GM21825 (cell line): ENCODE data around the gene RBP3.

ENCODE experiments used
- ATAC-seq: cut with Tn5 transposase; IDR thresholded peaks from one replicate; pipeline ENCODE4 v1.9.1; 2021; ENCODE audit warnings: mild to moderate bottlenecking, moderate library complexity; ENCODE audit not compliant: unreplicated experiment

The RBP3 gene

DNA sequence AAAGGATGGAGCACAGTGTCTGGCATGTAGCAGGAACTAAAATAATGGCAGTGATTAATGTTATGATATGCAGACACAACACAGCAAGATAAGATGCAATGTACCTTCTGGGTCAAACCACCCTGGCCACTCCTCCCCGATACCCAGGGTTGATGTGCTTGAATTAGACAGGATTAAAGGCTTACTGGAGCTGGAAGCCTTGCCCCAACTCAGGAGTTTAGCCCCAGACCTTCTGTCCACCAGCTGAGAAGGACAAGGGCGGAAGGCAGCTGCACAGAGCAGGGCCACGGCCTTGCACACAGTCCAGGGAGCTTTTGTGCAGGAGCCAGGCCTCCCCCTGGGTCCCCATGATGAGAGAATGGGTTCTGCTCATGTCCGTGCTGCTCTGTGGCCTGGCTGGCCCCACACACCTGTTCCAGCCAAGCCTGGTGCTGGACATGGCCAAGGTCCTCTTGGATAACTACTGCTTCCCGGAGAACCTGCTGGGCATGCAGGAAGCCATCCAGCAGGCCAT lies at the start of gene RBP3:
Gene RBP3 (plus strand): TSS at position 226 of the 514 bp plus-strand sequence. CDS start 122 bp downstream, at position 348.
- ATAC-seq = no peak

DNA sequence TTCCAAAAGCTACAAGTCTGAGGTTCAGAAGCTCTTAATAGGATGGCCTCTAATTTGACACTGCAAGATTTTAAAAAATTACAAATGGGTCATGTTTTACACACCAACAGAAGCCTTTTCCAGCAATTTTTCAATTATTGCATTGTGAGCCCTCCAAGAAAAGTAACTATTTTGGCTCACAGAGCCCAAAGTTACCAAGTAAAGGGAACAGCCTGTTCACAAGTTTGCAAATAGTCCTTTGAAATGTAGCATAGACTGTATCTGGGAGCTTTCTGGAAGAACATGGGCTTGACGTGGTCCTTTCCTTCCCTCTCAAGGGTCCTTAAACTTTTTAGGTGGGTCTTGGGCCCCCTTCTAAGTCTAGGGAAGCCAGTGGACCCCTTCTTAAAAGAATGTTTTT lies 49.4 kb upstream of the RBP3 start:
- no peak for ATAC-seq

DNA sequence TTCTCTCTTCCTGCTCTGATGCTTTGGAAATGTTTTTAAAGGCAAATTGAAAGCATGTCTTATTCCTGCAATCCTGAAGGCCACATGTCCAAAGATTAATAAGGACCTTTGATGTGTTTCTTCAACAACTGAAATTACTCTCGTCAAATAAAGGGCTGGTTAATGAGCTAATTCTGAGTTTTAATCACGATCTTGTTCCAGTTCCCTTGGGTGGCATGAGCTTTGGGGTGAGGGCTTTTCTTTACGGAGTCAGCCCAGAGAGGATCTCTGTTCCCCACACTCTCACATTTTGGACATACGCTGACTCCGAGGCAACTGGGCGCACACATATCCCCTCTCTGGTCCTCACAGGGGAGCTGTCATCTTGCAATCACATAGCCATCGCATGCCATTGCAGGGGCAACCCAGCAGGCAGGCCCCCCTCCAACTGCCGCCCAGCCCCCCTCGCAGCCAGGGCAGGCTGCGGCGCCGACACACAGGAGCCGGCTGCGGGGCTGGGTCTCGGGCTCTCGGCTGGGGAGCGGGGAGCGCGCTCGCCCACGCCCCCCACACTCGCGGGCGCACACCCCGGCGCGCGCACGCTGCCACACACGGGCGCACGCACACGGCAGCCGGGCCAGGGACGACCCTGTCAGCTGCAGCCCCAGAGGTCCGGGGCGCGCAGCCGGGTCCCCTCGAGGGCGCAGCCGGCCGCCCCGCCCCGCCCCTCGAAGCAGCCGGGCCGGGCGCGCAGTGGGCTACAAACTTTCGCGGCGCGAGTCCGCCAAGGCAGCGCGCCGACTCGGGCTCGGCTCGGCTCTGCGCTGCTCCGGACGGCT lies 48.3 kb upstream of the RBP3 start, which contains the start of gene GDF10:
Gene GDF10 (plus strand): TSS at position 587 of the 818 bp plus-strand sequence. CDS start 455 bp downstream, outside the sequence.
- no peak for ATAC-seq

DNA sequence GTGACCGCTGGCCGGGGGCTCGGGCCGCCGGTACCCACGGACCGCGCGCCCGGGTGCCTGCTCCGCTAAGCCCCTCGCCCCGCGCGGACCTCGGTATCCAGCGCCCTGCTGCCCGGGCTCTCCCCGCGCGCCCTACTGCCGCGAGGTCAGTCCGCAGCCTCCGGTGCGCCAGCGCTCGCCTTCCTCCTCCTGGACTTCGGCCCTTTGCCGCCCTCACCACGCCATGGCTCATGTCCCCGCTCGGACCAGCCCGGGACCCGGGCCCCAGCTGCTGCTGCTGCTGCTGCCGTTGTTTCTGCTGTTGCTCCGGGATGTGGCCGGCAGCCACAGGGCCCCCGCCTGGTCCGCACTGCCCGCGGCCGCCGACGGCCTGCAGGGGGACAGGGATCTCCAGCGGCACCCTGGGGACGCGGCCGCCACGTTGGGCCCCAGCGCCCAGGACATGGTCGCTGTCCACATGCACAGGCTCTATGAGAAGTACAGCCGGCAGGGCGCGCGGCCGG lies 47.7 kb upstream of the RBP3 start:
- no peak for ATAC-seq

DNA sequence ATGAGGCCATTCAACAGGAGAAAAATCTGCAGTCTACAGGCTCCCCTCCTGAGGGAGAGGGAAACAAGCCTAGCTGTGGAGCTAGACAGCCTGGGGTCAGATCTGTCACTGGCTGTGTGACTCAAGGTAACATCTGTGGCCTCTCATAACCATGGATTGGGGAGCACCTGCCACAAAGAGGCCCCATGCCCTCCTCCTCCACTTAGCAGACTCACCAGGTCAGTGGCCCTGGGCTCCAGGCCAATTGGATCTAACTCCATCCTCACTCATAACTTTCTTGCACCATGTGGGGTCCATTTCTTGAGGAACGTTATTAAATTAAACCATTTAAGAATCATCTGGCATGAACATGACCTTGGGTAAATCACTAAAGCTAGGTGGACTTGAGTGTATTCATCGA lies 46.3 kb upstream of the RBP3 start:
- no peak for ATAC-seq

DNA sequence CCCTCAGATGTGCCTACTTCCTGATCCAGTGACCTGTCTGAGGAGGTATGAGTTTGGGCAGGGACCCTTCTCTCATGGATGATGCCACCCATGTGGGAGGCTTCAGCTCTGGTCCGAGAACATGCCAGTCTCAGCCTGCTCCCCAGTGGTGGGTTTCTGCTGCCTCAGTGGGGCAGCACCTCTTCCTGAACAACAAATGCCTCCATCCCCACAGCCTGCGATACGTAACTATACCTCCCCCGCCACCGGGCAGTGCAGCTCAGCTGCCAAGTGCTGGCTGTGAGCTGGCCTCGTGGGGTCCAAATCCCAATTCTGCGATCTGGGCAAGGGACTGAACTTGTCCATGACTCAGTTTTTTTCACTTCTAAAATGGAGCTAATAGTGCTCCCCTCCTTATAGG lies 45.1 kb upstream of the RBP3 start:
- ATAC-seq = no peak

DNA sequence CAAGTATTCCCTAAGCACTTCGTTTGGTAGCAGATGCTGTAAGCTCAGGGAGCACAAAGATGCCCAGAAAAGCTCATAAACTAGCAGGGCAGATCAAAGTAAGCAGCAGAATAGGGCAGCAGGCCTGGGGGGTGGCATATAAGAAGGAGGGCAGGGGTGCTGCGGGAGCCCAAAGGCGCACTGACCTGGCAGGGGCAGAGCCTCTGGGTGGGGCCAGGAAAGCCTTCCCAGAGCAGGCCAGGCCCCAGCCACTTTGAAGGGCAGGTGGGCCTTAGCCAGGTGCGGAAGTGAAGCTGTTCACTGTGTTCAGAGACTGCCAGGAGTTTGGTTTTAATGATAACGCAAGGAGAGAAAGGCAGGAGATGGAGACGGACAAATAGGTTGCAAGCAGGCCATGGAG lies 44.3 kb upstream of the RBP3 start:
- no peak for ATAC-seq

DNA sequence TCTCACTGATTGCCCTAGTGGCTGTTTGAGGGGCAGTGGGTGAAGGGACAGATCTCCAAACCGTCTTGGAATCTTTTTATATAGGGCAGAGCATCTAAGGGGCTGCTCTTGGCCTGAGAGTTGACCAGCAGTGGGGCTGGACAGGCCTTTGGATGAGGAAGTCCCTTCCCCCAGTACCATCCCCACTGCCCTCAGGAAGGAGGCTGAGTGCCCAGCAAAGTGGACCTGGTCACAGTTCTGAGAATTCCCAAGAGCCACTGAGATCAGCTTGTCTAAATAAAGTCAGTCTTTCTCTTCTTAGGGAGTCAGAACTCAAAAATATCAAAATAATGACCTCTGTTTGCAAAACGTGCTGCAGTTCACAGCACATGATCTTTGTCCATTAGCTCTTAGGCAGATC lies 42.6 kb upstream of the RBP3 start:
- no peak for ATAC-seq

DNA sequence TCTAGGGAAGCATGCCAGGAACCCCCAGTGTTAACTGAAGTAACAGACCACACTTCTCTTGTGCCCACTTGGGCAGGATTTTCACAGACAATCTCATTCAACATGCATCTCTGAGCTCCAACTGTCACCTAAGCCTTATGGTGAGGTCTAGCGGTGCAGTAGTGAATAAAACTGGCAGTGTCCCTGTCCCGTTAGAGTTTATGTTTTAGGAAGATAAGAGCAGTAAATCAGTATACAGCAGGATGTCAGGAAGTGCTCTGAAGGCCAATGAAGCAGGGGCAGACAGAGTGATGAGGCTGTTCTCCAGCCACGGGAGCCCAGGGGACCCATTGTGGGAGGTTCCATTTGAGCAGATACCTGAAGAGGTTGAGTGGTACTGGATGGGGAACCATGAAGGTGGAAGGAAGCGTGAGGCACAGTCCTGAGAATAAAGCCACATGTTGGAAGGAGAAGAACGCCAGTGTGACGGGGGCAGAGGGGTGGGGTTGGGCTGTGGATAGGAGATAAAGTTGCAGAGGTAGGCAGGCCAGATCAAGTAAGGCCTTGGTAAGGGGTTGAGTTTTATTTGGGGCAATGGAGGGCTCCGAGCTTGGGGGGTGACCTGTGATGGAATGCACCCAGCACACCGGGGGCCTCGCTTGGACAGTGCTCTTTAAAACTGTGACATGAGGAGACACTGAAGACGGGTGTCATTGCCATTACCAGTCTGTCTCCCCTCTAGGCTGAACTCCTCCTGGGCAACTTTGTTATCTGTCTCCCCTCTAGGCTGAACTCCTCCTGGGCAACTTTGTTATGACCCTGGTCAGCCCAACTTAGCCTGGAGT lies 41.6 kb upstream of the RBP3 start:
- ATAC-seq = no peak

DNA sequence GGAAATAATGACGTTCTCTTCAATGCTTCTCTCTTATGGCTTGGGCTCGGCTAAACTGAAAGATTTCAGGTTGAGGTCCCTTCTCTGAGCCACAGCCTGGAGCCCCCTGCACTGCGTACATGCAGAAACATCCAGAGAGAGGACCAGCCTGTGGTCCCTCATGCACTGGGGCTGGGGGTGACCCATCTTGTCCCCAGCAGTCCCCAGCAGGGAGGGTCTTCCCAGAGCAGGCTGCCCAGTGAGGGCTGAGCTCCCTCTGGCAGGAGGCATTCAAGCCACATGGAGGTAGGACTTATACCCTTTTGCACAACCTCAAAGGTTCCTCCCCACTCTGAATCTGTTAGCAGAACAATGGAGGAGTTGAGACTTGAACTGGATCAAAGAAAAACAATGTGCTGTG lies 40.8 kb upstream of the RBP3 start:
- ATAC-seq = no peak

DNA sequence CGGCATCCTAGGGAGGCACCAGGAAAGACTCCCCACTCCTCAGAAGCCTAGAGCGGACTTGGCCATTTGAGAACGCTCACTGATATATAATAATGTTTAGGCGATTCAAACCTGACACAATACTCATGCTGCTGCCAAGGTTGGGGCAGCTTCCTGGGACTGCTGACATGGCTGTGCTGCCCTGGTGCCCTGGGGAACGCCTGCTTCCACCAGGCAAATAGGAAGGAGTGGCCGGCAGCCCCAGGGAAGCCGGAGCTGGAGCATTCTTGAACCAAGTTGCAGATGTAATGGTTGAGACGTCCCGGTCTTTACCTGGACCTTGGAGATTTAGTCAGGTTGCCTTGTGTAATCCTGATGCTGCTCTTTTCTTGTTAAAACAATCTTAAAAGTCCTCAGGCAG lies 39.4 kb upstream of the RBP3 start:
- no peak for ATAC-seq

DNA sequence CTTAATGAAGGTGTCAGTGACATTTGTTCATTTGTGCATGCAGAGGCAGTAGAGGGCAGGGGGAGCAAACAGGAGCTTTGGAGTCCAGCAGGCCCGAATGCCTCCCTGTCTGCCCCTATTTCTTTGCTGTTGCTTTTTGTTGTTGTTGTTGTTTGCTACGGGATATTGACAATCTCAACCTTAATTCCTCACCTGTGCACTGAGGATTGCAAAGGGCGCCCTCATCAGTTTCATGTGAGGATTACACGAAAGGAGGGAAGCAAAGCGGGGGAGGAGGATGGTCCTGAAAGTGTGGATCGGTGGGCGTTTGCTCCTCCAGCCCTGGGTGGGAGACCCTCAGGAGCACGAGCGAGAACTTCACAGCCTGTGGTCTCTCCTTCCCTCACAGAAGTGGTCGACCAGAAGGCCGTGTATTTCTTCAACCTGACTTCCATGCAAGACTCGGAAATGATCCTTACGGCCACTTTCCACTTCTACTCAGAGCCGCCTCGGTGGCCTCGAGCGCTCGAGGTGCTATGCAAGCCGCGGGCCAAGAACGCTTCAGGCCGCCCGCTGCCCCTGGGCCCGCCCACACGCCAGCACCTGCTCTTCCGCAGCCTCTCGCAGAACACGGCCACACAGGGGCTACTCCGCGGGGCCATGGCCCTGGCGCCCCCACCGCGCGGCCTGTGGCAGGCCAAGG lies 38.6 kb upstream of the RBP3 start:
- no peak for ATAC-seq

DNA sequence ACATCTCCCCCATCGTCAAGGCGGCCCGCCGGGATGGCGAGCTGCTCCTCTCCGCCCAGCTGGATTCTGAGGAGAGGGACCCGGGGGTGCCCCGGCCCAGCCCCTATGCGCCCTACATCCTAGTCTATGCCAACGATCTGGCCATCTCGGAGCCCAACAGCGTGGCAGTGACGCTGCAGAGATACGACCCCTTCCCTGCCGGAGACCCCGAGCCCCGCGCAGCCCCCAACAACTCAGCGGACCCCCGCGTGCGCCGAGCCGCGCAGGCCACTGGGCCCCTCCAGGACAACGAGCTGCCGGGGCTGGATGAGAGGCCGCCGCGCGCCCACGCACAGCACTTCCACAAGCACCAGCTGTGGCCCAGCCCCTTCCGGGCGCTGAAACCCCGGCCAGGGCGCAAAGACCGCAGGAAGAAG lies 38.1 kb upstream of the RBP3 start:
- ATAC-seq = no peak

DNA sequence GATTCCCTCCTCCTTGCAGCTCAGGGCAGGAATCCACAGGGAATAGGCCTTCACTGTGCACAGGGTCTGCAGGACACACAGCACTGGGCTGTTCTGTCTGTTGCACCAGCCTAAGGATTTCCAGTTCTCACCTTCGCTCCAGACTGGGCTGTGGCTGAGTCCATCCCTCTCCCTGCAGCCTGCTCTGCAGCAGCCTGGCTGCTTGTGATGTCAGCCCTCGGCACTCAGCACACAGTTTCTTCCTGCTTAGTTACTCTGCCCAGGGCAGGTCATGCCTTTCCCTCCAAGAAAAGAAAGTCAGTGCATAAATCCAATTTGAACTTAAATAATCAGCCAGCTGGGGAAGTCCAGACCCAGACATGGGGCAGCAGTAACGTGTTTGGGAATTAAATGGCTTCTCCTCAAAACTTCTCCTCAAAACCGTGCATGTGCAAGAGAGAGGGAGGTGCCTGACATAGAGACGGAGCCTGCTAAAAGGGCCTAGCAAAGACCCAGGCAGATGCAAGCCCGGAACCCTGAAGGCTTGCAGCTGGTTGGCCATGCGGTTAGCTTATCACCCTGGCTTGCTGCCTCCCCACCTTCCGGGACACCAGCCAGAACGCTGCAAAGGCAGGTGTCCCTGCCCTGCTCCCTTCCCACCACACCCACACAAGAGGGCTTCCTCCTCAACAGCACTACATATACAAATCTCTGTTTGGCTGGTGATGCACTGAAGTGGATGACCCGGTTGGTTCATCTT lies 36.8 kb upstream of the RBP3 start:
- ATAC-seq = no peak

DNA sequence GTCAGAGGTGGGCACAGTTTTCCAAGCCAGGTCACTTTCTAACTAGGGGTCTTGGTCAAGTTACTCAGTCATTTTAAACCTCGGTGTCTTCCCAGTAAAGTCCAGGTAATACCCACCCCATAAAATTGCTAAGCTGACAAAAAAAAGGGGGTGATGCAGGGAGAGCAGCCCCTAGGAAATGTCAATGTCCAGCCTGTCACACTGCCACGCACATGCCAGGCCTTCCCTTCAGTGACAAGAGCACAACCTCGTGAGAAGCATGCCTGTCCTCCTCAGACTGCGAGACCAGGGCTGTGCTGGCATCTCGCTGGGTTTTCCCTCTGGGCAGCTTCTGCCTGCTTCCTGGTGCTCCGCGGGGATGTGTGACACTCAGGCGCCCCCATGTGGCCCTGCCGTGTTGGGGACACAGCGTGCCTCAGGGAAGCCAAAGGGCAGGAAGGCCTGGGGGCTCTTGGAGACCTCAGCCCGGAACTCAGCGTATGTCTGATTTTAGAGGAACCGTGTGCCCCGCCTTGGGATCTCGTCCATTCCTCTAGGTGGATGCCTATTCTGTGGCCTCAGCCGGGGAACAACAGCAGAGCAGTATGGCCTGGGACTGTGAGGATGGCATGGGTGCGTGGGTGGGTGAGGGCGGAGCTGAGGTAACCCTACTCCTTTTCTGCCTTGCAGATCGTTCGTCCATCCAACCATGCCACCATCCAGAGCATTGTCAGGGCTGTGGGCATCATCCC lies 36.1 kb upstream of the RBP3 start:
- peak; percentile 65 for ATAC-seq

DNA sequence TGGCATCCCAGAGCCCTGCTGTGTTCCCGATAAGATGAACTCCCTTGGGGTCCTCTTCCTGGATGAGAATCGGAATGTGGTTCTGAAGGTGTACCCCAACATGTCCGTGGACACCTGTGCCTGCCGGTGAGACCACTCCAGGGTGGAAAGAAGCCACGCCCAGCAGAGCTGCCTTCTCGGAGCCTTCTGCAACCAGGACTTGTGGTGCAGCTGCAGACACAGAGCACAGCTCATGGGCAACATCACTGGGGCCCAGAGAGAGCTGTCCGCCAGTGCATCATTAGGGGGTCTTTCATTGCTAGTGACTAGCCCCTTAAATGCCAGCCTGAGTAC lies 35.5 kb upstream of the RBP3 start:
- no peak for ATAC-seq

DNA sequence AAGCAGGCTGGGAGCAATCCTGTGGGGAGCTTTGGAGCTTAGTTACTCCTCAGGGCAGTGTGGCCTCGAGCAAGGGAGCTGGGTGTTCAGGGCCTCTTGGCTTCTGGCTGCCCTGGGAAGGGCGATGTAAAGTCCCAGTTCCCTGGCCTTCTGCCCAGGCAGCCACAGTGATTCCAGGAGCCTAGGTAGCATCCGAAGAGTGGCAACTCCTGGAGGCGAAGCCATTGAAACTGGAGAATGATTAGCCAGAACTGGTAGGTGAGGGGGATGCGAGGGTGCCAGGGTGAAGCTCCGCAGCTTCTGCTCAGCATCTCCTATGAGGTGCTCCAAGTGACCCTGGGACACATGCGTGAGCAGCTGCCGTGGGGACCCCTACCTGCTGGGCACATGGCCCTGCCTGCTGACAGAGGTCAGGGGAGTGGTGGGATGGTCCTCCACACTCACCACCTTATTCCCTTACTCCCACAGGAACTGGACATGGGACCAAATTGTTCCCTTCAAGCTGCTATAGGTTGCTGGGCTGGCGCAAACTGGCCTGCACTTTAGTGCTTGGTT lies 33.7 kb upstream of the RBP3 start:
- ATAC-seq = no peak

DNA sequence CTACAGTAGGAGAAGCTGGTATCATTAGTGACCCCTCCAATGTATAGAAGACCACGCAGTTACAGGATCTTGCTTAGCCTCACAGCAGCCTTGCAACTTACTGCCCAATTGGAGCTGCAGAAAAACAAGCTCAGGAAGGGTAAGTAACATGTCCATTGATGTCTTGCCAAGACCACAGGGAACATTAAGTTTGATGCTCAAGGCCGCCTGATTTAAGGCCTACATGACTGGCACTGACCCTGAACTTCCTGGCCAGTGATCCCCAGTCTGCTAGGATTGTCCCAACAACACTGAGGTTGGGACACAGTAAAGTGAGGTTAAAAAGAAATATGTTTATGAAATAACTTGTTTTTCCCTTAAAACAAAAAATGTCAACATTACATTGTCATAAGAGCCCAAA lies 32.7 kb upstream of the RBP3 start:
- no peak for ATAC-seq

DNA sequence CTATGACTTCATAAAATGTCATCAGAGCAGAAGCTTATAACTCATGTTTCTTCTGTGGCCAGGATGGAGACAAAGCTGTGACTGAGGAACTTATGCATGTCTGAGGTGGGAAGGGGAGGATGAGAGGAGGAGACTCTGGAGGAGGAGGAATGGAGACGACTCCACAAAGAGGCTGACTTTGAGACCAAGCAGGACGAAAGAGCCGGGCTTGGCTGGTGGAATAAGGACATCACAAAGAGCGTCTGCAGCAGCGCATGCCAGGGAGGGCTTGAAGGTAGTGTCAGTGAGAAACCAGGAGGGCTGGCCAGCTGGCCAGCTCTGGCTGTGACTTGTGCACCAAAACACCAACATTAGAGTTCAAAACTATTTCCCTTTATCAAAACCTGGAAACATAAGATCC lies 32.0 kb upstream of the RBP3 start:
- no peak for ATAC-seq

DNA sequence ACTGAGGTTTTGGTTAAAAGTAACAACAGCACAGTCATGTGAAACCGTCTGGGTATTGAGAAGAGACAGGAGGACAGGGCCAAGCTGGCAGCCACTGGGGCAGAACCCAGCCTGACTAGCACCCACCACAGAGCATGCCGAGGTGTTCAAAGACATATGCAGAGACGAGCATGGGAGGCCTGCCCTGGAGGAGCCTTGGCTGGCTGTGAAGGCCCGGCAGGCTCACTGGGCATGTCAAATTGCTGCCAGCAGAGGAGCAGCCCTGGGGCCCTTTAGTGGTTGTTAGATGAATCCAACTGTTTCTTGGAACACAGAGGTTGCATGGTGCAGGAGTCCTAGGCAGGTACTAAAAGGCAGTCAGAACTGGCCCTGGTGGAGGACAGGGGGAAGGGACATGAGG lies 30.9 kb upstream of the RBP3 start:
- no peak for ATAC-seq
